Measurements from ENCODE around the gene SSPN. TPM values are rescaled to one million over a fixed set of nuclear protein-coding genes. Genes with fewer than 3 reads are reported as not detected.

Gene SSPN
- total and polyA plus RNA-seq, 9 of the 15 experiments (the other 6 are each of a cell fraction or from before 2014, with no cell fraction given), result 0.40 TPM; not detected in 8

GRCh38 chr12:26290565-26290964, 95.2 kb downstream of the SSPN start (continued):
- TF ChIP-seq THRA (IDR thresholded peaks at IDR 0.05), result no peak
- no peak for TF ChIP-seq RCOR1 (IDR thresholded peaks at IDR 0.05; ENCODE audit: borderline replicate concordance in 1 of 2, low read depth in 2 of 2, low read length in 2 of 2)
- TF ChIP-seq SIN3B (IDR thresholded peaks at IDR 0.05; ENCODE audit: low read depth), result no peak
- TF ChIP-seq ZBTB8A (IDR thresholded peaks at IDR 0.05; ENCODE audit: partially characterized antibody), result no peak
- TF ChIP-seq PRDM10 (IDR thresholded peaks at IDR 0.05; ENCODE audit: partially characterized antibody), result no peak

- Histone ChIP-seq H3K9me1 (ENCODE audit: control insufficient read depth, insufficient read depth, low read length) (no peaks in the 10 kb centered on the region), H3K4me1 (replicated peaks in 1 of 2; ENCODE audit: control insufficient read depth in 2 of 2, insufficient read depth in 2 of 2, low read length in 2 of 2) (no peaks in the 10 kb centered on the region), H3K79me2 (ENCODE audit: control insufficient read depth, insufficient read depth, low read length) (no peaks in the 10 kb centered on the region), H3K4me2 (ENCODE audit: insufficient read depth, low read length) (no peak overlapping the region), H3K36me3 (ENCODE audit: control insufficient read depth, insufficient read depth, low read length) (no peaks in the 10 kb centered on the region), H3K9me3 (replicated peaks; ENCODE audit: control insufficient read depth, insufficient read depth, low read depth, low read length) (no peaks in the 10 kb centered on the region), H3K27me3 (ENCODE audit: control insufficient read depth in 2 of 2, insufficient read depth in 2 of 2, low read length in 2 of 2) (no peaks in the 10 kb centered on the region; a peak in 1 of 5 replicates), H4K20me1 (replicated peaks; ENCODE audit: control insufficient read depth, insufficient read depth, low read length) (no peaks in the 10 kb centered on the region), H3K9ac (ENCODE audit: insufficient read depth in 1 of 2, low read depth in 2 of 2, low read length in 2 of 2) (no peak overlapping the region), H3K4me3 (no peak overlapping the region), H2AFZ (ENCODE audit: low read depth, low read length) (no peak overlapping the region), H3K27ac (ENCODE audit: extremely low read depth, low read depth, low read length) (no peak overlapping the region)
- no TSS peak for BruUV-seq (replicated peaks)
- no peak for ATAC-seq
- in situ Hi-C loops (cut with MboI), result no loop called here
- no peak for DNase-seq (ENCODE audit: extremely low read depth in 1 of 4, low spot score in 3 of 4)
- intact Hi-C loops (cut with micrococcal nuclease), result no loop called here
- CTCF ChIA-PET (ENCODE audit: low intra/inter-chr PET ratio), result no interaction called here
- POLR2A ChIA-PET, result no interaction called here
- 0% methylated on average over 1 of the region's 1 CpG for whole genome bisulfite sequencing (ENCODE audit: insufficient coverage, low coverage, missing lambda C conversion rate)
- no peak for TF ChIP-seq ZNF274 (IDR thresholded peaks at IDR 0.05; ENCODE audit: borderline replicate concordance, low read depth, low read length)
- no peak for FAIRE-seq
Measured at GRCh38 chr12:26292596-26292995, 97.2 kb downstream of the SSPN start.

Measured in K562 (cell line).